GM19438 (cell line): ENCODE data around the gene ARL14EPL.
"Not testable (repeated sequence)": the region's sequence is repeated elsewhere in the genome, so short reads cannot be mapped to it uniquely, and the experiment has no call there.

Experiments
- ATAC-seq: cut with Tn5 transposase; IDR thresholded peaks from one replicate; pipeline ENCODE4 v1.9.1; 2021; ENCODE audit warnings: low read depth; ENCODE audit not compliant: unreplicated experiment

The ARL14EPL gene

DNA sequence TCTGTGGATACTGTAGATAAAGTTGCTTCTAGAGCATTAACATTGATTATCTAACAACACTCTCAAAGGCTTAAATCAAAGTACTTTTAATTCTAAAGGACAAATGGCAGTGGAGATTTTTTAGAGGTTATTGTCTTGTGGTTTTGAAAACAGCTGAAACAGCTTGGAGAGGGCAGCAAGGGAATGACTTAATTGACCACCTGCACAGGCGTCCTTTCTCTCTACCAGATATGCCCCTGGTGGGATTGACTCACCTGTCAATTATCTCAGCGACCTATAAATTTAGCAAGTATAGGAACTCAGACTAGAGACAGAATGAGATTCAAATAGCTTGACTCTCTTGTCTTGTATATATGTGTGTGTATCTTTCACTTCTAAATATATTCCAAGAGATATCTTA lies 13.5 kb downstream of the ARL14EPL start:
- ATAC-seq = no peak

DNA sequence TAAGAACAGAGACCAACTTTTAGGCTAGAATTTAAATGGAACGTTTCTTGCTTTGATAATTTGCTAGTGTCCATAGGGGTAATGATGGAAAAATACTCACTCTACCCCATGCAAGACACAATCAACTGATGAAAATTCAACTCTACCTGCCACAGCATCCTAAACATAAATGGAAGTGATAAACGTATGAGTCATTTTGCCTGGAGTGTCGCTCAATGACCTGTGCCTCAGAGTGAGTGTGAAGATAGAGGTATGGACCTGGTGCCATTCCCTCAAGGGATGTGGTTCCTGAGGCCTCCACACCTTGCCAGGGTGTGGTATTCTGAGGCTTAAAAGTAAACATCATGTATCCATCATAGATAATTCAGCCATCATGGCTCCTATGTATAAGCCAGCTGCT lies 14.0 kb downstream of the ARL14EPL start:
- no peak for ATAC-seq

DNA sequence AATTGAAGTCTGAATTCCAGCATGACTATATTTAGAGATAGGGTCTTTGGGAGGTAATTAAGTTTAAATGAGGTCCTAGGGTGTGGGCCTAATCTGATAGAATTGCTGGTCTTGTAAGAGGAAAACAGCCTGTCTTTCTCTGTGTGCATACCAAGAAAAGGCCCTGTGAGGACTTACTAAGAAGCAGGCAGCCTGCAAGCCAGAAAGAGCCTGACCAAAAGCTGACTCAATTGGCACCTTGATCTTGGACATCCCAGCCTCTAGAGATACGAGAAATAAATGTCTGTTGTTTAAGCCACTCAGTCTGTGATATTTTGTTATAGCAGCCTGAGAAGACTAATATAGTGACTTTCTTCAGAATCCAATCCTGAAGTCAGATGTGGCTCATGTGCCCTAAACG lies 14.6 kb downstream of the ARL14EPL start:
- ATAC-seq = no peak

DNA sequence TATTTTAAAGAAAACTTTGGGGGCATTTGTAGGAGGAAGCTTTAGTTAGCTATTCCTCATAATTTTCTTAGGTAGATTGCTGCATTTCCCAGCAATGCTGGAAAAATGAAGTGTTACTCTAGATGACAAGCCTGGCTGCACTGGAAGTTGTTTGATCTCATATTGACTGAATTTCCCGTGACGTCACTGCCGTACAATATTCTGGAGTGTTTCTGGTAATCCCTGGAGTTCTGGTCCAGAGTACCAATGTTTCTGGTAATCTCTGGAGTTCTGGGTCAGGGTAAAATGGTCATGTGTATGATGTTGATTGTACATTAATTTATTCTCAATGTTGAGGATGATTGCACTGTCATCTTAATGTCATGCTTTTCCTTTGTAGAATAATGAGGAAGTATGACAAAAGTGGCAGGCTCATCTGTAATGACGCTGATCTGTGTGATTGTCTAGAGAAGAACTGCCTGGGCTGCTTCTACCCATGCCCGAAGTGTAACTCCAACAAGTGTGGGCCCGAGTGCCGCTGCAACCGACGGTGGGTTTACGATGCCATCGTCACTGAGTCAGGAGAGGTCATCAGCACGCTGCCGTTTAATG lies 26.2 kb downstream of the ARL14EPL start:
- ATAC-seq = no peak

DNA sequence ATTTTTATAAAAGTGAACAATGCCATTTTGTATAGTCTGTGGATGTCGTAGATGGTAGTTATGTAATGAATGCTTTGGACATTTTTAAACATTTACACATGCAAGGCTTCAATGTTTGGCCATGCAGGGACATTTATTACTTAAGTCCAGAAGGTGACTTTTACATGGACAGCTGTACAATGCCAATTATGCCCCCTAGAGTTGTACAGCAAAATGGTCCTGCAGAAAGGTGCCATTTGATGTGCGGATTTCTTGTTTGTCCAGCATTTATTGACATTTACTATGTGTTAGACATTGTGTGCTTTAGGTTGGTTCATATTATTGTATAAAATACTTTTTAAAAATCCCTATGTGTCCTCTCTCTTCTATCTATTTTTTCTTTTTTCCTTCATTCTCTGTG lies 30.1 kb downstream of the ARL14EPL start:
- no peak for ATAC-seq

DNA sequence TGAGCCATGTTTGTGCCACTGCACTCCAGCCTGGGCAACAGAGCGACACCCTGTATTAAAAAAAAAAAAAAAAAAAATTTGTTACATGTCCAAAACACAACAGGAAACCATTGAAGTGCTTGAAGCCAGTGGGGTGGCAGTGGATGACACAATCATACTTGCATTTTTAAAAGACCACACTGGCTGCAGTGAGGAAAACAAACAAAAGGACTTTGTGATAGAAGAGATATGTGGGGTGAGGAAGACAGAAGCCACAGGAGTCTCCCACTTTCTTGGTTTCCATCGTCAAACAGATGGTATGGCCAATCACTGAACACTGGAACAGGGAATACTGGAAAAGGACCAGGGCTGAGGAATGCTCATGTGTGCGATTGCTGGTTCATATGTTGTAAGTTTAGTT lies 31.7 kb downstream of the ARL14EPL start:
- ATAC-seq = no peak

DNA sequence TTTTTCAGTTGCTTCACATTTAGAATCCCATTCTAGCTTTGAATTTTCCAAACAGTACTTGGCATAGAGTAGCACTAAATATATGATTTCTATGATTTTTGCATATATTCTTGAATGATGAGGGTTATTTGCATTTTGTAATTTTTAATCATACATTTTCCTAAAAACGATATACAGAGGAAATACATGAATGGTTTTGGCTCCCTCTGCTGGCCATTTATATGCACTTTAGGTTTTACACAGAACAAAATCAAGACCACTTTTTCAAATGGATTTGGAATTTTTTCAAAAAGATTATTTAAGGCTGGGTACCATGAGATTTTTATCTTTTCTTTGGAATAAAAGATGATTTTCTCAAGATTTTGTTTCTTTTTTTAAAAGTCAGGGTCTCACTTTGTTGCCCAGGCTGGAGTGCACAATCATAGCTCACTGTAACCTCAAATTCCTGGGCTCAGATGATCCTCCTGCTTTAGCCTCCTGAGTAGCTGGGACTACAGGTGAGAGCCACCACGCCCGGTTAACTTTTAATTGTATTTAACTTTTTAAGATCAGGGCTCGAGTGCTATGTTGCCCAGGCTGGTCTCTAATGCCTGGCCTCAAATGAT lies 35.9 kb downstream of the ARL14EPL start:
- no peak for ATAC-seq

DNA sequence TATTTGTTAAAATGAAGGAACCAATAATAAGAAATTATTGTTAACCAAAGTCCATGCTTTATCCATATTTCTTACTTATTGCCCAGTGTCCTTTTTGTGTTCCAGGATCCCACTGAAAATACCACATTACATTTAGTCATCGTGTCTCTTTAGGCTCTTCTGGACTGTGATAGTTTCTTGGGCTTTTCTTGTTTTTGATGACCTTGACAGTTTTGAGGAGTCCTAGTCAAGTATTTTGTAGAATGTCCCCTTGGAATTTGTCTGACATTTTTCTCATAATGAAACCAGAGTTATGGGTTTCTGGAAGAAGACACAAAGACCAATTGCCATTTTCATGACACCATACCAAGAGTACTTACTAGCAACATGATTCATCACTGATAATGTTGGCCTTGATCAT lies 38.9 kb downstream of the ARL14EPL start:
- no peak for ATAC-seq

DNA sequence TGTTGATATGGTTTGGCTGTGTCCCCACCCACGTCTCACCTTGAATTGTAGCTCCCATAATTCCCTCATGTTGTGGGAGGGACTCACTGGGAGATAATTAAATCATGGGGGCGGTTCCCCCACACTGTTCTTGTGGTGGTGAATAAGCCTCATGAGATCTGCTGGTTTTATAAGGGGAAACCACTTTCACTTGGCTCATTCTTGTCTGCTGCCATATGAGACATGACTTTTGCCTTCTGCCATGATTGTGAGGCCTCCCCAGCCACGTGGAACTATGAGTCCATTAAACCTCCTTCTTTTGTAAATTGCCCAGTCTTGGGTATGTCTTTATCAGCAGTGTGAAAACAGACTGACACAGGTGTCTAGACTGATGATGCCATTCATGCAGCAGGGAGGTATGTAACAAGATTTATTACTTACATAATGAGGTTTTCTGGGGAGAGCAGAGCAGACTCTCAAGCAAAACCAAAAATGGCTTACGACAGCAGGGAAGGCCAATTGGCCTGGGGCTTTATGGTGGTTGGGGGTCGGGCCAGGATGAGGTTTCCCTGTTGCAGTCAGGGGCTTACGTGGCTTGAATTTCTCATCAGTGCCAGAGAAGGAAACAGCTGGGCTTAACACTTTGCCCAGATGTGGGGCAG lies 43.0 kb downstream of the ARL14EPL start:
- ATAC-seq = no peak

DNA sequence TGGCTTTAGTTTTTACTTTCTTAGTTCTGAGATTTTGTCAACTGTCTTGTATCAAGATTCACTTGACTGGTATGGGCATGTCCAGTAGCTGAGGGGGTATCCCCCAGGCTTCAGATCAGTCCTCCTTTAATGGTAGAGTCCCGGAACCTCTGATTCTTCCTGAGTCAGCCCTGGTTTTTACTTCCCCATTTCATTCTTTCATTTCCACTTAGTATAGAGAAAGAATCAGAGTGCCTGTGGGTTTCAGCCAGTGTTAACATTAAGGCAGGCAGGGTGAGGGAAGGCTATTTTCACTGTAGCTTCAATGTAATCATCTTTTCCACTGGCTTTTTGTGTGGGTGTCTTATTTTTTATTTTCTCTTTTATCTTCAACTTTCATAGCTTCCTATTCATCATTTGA lies 44.2 kb downstream of the ARL14EPL start:
- ATAC-seq = peak; percentile 99

DNA sequence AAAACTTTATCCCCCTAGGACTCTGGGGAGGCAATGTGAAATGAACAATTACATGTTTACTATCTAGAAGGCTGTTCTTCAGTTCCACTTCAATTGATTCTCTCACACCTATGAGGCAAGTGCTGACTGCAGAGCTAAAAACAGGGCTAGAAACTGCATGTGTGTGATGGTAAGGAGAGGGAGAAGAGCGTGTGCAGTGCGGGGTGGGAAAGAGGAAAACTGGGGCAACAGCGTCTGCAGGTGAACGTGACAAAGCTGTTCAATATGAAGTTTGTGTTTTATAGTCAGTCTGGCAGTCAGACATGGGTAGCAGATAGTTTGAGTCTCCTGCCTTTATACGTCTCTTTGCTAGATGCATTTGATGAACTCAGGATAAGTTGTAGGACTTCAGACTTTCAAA lies 45.9 kb downstream of the ARL14EPL start:
- ATAC-seq = no peak

DNA sequence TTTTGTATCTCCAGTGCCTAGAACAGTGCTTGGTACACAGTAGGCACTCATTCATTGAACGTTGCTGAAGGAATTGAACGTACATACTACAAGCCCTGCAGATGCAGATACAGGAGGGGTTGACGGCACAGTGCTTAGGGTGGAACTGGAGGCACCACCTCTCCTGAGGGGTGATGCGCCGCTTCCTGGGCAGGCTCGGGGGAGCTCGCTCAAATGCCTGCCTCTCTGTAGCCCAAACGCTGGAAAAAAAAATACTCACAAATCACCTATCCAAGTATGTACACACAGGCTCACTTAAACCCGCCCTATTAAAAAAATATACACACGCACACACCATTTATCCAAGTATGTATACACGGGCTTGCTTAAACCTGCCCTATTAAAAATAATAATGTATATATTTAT lies 52.0 kb downstream of the ARL14EPL start:
- ATAC-seq = peak; percentile 45

DNA sequence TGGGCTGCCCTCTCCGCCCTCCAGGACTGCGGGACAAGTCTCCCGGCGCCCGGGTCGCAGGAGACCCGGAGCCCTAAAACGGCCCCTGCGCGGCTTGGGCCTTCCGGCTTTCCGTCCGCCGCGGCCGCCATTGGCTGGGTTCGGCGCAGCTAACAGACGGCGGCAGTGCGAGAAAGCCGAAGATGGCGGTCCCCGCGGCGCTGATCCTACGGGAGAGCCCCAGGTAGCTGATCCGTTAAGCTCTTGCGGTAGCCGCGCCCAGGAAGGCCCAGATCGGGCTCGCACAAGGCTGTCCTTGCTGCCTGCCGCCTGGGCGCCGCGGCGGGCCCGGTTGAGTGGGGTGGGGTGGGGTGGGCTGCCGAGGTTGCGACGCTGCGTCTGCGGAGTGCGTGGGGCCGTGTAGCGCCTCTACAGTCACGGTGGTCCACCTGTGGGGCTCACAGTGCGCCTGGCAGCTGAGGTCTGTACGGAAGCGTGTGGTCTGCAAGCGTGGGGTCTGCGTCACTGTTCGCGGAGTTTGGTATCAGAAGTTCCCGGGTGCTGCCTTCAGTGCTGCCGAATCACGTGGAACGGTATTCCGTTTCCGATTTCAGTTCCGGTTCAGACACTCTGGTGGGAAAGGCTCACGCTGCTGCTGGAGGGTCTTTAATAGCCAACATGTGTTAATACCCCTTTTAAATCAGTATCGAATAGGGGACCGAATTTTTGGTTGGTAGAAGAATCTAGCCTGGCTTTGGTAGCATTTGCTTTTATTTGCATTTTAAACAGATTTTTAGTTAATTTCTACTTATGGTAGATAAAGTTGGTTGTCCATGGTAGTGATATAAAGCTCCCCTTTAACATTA lies 52.8 kb downstream of the ARL14EPL start, which contains the start of gene COMMD10:
TSS of gene COMMD10 (plus strand) at position 155 of the 845 bp plus-strand sequence.
- ATAC-seq = peak; percentile 84

DNA sequence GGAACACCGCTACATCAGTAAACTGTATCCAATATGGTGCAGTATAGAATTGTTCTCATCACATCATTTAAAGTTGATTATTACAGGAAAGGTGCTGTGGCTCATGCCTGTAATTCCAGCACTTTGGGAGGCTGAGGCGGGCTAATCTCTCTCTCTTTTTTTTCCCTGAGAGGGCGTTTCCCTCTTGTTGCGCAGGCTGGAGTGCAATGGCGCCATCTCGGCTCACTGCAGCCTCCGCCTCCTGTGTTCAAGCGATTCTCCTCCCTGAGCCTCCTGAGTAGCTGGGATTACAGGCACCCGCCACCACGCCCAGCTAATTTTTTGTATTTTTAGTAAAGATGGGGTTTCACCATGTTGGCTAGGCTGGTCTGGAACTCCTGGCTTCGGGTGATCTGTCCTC lies 54.0 kb downstream of the ARL14EPL start:
- ATAC-seq = not testable (repeated sequence)

DNA sequence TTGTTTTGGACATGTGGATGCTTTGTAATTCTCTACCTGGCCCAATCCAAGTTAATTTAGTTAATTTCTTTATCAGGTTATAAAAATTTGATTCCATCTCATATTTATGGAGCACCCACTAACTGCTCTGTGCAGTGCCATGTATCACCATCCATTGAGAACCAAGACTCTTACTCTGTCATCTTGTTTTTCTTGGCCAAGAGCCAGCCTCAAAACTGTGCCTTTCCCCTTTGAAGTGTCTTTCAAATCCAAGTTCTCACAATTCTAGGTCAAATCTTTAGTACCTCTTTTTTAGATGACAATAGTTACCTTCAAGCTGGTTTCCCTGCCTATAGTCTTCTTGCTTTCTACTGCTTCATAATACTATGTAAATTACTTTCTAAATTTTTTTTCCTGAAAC lies 55.8 kb downstream of the ARL14EPL start:
- ATAC-seq = no peak

DNA sequence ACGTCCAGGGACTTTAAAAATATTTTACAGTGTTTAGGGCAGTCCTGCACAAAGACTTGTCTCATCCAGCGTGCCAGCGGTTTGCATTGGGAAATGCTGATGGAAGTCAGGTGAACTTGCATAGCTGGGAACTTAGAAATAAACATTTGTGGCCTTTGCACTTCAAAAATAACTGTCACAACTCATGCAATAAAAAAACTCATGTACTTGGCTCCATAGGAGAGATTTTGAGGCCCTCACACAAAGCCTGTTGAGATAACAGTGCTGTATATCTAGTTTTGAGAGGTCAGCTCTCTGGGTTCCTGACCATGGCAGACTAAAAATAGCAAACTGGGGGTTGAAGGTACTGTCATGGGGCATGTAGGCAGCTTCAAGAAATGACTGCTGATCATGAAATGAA lies 58.0 kb downstream of the ARL14EPL start:
- no peak for ATAC-seq

DNA sequence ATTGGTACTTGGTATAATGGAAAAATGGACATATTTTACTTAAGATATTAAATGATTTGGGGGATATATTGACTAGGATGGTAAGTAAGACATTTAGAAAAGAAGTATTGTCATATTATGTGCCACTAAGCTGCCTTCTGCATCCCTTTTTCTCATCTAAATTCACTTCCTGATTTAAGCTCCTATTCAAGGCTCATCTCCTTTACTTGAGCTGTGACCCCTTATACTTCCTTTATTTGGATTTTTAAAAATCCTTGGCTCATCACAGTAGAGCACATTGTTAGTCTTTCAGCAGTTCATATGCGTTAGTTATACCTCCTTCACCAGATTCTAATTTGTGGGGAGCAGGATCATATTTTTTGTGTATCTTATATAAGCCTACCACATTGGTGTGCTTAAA lies 59.1 kb downstream of the ARL14EPL start:
- ATAC-seq = no peak

DNA sequence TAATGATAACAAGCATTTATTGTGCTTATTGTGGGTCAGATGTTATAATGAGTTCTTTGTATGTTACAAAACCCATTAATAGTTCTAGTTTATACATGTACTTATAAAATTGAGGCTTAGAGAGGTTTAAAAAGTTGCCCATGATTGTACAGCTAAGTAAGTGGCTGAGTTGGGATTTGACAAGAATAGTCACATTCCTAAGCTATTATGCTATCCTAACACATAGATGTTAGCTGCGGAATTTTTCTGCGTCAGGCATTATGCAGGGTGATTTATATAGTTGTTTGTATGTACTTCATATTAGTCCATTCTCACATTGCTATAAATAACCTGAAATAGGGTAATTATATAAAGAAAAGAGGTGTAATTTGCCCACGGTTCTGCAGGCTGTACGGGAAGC lies 65.0 kb downstream of the ARL14EPL start:
- ATAC-seq = no peak

DNA sequence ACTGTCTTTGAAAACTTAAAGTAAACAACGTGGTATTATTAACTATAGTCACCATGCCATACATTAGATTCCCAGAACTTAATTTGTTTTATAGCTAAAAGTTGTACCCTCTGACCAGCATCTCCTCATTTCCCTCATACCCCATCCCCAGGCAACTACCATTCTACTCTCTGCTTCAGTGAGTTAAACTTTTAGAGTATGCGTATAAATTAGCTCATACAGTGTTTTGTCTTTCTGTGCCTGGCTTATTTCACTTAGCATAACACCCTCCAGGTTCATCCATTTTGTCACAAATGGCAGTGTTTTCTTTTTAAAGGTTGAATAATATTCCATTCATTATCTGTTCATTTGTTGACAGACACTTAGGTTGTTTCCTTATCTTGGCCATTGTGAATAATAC lies 66.7 kb downstream of the ARL14EPL start:
- ATAC-seq = no peak

DNA sequence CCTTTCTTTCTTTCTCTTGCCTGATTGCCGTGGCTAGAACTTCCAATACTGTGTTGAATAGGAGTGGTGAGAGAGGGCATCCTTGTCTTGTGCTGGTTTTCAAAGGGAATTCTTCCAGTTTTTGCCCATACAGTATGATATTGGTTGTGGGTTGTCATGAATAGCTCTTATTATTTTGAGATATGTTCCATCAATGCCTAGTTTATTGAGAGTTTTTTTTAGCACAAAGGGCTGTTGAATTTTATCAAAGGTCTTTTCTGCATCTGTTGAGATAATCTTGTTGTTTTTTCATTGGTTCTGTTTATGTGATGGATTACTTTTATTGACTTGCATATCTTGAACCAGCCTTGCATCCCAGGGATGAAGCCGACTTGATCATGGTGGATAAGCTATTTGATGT lies 72.7 kb downstream of the ARL14EPL start:
- not testable (repeated sequence) for ATAC-seq
